KOPT-K1 (cell line): ENCODE measurements around the gene TEAD3.

Experiments
- H3K27ac ChIP-seq: fragments of 200-600 bp; sonication (generic); 2 replicates; pipeline ENCODE4 v1.5.1; 2016; ENCODE audit warnings: antibody characterized with exemption, mild to moderate bottlenecking, low read depth, low read length; ENCODE audit not compliant: poor library complexity, severe bottlenecking
- H3K36me3 ChIP-seq: fragments of 200-600 bp; sonication (generic); 2 replicates; pipeline ENCODE4 v1.5.1; 2017; ENCODE audit warnings: antibody characterized with exemption, mild to moderate bottlenecking, low read length, moderate library complexity; ENCODE audit not compliant: insufficient read depth
- H3K9me3 ChIP-seq: fragments of 200-600 bp; sonication (generic); 2 replicates; pipeline ENCODE4 v1.5.1; 2017; ENCODE audit warnings: antibody characterized with exemption, low read length, mild to moderate bottlenecking; ENCODE audit not compliant: insufficient read depth, poor library complexity, severe bottlenecking

Gene TEAD3

GRCh38 chr6:35425284-35425683 is 71.6 kb downstream of the TEAD3 start:
- peaks cover 21% of the 10 kb centered on the region for H3K9me3 ChIP-seq
- H3K27ac ChIP-seq = no peak overlapping the region
- H3K36me3 ChIP-seq = peaks cover 13% of the 10 kb centered on the region; the same call in 1 of the 2 replicates
